Breast epithelium (tissue), 3 donors: ENCODE data around the gene CEP295NL.

Experiments
- CTCF ChIP-seq, 3 donors: fragments of 450-650 bp; IDR thresholded peaks; one replicate each; pipeline ENCODE4 v1.5.1; 2016 to 2017; ENCODE audit warnings: antibody characterized with exemption in 3 of 3, mild to moderate bottlenecking in 3 of 3, moderate library complexity in 3 of 3
- POLR2A ChIP-seq: fragments of 450-650 bp; IDR thresholded peaks from one replicate; pipeline ENCODE4 v1.6.1; 2016; ENCODE audit warnings: antibody characterized with exemption, mild to moderate bottlenecking, moderate library complexity
- POLR2AphosphoS5 ChIP-seq, 3 donors: sonication (generic); formaldehyde crosslinking; IDR thresholded peaks; one replicate each; pipeline ENCODE4 v1.6.1; 2017; ENCODE audit warnings: antibody characterized with exemption in 3 of 3

- TF ChIP-seq CTCF (IDR thresholded peaks at IDR 0.05) (no peak), POLR2A (no peak), POLR2AphosphoS5 (IDR thresholded peaks at IDR 0.05) (no peak)
These were observed 14.7 kb upstream of the CEP295NL start for GRCh38 chr17:78917451-78918275.
